Neural cell (in vitro differentiated cells): ENCODE data around the gene CEACAM3. TPM values are rescaled to one million over a fixed set of nuclear protein-coding genes. Genes with fewer than 3 reads are reported as not detected.

ENCODE experiments used
- H2AFZ ChIP-seq: fragments of 200-600, 300-800 bp; sonication (generic), shearing (Covaris generic); 2 replicates; pipeline ENCODE4 v1.6.0; 2014; ENCODE audit warnings: low read depth, mild to moderate bottlenecking, antibody characterized with exemption, low read length, moderate library complexity
- H3F3A ChIP-seq: fragments of 200-600 bp; shearing (Covaris generic); 2 replicates; pipeline ENCODE4 v1.6.1; 2016; ENCODE audit warnings: mild to moderate bottlenecking, moderate library complexity, mixed read lengths, antibody characterized with exemption, low read length; ENCODE audit not compliant: insufficient read depth, poor library complexity, severe bottlenecking
- H3K27ac ChIP-seq: fragments of 200-600, 300-800 bp; sonication (generic), shearing (Covaris generic); 2 replicates; pipeline ENCODE4 v1.5.1; 2014; ENCODE audit warnings: mild to moderate bottlenecking, low read length, moderate library complexity
- H3K27me3 ChIP-seq: fragments of 300-800, 200-600 bp; sonication (generic), shearing (Covaris generic); 2 replicates; pipeline ENCODE4 v1.6.0; 2014; ENCODE audit warnings: mild to moderate bottlenecking, low read depth, low read length, moderate library complexity; ENCODE audit not compliant: insufficient read depth
- H3K36me3 ChIP-seq: fragments of 300-800, 200-600 bp; sonication (generic), shearing (Covaris generic); 2 replicates; pipeline ENCODE4 v1.5.1; 2014; ENCODE audit warnings: mild to moderate bottlenecking, antibody characterized with exemption, low read length, moderate library complexity; ENCODE audit not compliant: insufficient read depth
- H3K4me2 ChIP-seq: fragments of 300-800, 200-600 bp; sonication (generic), shearing (Covaris generic); 2 replicates; pipeline ENCODE4 v1.6.0; 2014; ENCODE audit warnings: mild to moderate bottlenecking, low read length
- H3K4me3 ChIP-seq: fragments of 300-800, 200-600 bp; sonication (generic), shearing (Covaris generic); 2 replicates; pipeline ENCODE4 v1.5.1; 2014; ENCODE audit warnings: mild to moderate bottlenecking, low read length, moderate library complexity
- H3K79me2 ChIP-seq: fragments of 200-600 bp; shearing (Covaris generic); replicated peaks from 2 replicates; pipeline ENCODE4 v1.6.0; 2014; ENCODE audit warnings: mild to moderate bottlenecking, low read length, moderate library complexity; ENCODE audit not compliant: insufficient read depth
- H3K9ac ChIP-seq: fragments of 300-800, 200-600 bp; sonication (generic), shearing (Covaris generic); 2 replicates; pipeline ENCODE4 v1.6.1; 2016; ENCODE audit warnings: mild to moderate bottlenecking, low read length, mixed read lengths
- H3K9me2 ChIP-seq: fragments of 200-600 bp; shearing (Covaris generic); 2 replicates; pipeline ENCODE4 v1.6.1; 2016; ENCODE audit warnings: mild to moderate bottlenecking, low read length, mixed read lengths; ENCODE audit not compliant: insufficient read depth
- H3K9me3 ChIP-seq: fragments of 200-600, 300-800 bp; sonication (generic), shearing (Covaris generic); 2 replicates; pipeline ENCODE4 v1.6.1; 2016; ENCODE audit warnings: mild to moderate bottlenecking, mixed run types, low read length, moderate library complexity, mixed read lengths
- H4K20me1 ChIP-seq: fragments of 200-600 bp; shearing (Covaris generic); 2 replicates; pipeline ENCODE4 v1.6.1; 2016; ENCODE audit warnings: mild to moderate bottlenecking, mixed run types; ENCODE audit not compliant: insufficient read depth
- CTCF ChIP-seq: fragments of 450-650 bp; IDR thresholded peaks from 2 replicates; pipeline ENCODE4 v1.5.1; 2014; ENCODE audit warnings: antibody characterized with exemption, mild to moderate bottlenecking, moderate library complexity; ENCODE audit not compliant: poor library complexity, severe bottlenecking
- EP300 ChIP-seq: fragments of 450-650 bp; conservative IDR thresholded peaks from 2 replicates; pipeline ENCODE4 v1.6.1; 2014; ENCODE audit warnings: antibody characterized with exemption, mild to moderate bottlenecking, moderate library complexity; ENCODE audit not compliant: poor library complexity, severe bottlenecking
- EZH2 ChIP-seq: fragments of 200-600, 300-800 bp; shearing (Covaris generic), sonication (generic); IDR thresholded peaks from 2 replicates; pipeline ENCODE4 v1.6.1; 2014; ENCODE audit warnings: antibody characterized with exemption, low read length, borderline replicate concordance, mild to moderate bottlenecking; ENCODE audit not compliant: insufficient read depth, poor library complexity, severe bottlenecking
- MXI1 ChIP-seq: fragments of 450-650 bp; conservative IDR thresholded peaks from 2 replicates; pipeline ENCODE4 v1.6.1; 2014; ENCODE audit warnings: antibody characterized with exemption, mild to moderate bottlenecking; ENCODE audit not compliant: poor library complexity, severe bottlenecking
- POLR2AphosphoS5 ChIP-seq: IDR thresholded peaks from 2 replicates; pipeline ENCODE4 v1.6.1; 2012
- RAD21 ChIP-seq: fragments of 450-650 bp; conservative IDR thresholded peaks from 2 replicates; pipeline ENCODE4 v1.6.1; 2014; ENCODE audit warnings: antibody characterized with exemption, mild to moderate bottlenecking, moderate library complexity
- REST ChIP-seq: IDR thresholded peaks from 2 replicates; pipeline ENCODE4 v1.6.1; 2012; ENCODE audit warnings: borderline replicate concordance
- SMC3 ChIP-seq: fragments of 450-650 bp; conservative IDR thresholded peaks from 2 replicates; pipeline ENCODE4 v1.6.1; 2014; ENCODE audit warnings: antibody characterized with exemption, mild to moderate bottlenecking, moderate library complexity; ENCODE audit not compliant: poor library complexity
- TAF1 ChIP-seq: IDR thresholded peaks from 2 replicates; pipeline ENCODE4 v1.6.1; 2012; ENCODE audit warnings: low read depth
- polyA plus RNA-seq: library from polyadenylated mRNA; depleted of rRNA; stranded (reverse); fragments of >200 nt; gene quantifications from 2 replicates; pipeline ENCODE4 v1.2.3, GENCODE V29; 2014

Gene CEACAM3
- polyA plus RNA-seq, 1 donor from 2014 or later: not detected

DNA sequence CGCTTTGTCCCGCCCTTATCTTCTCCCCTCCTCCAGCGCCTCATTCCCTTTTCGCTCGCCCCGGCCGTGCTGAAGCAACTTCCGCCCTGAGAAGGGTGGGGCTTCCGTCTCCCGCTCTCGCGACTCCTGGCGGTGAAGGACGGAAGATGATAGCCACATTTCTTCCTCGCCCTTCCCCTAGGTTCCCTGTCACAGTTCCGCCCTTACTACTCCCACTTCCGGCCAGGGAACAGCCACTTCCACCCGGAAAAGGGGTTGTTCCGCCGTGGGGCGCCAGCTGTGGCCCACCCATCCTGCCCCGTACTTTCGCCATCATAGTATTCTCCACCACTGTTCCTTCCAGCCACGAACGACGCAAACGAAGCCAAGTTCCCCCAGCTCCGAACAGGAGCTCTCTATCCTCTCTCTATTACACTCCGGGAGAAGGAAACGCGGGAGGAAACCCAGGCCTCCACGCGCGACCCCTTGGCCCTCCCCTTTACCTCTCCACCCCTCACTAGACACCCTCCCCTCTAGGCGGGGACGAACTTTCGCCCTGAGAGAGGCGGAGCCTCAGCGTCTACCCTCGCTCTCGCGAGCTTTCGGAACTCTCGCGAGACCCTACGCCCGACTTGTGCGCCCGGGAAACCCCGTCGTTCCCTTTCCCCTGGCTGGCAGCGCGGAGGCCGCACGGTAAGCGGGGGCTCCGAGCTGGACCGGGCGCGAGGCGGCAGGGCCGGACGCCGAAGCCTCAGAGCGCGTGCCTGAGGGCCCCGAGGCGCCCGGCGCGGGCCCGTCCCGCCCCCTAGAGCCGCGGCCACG lies 63.4 kb downstream of the CEACAM3 start, which contains the start of gene RPS19:
Gene RPS19, plus strand, starts transcription at position 638 of the 801 bp plus-strand sequence. CDS start 520 bp downstream, outside the sequence.
- peak within 1 kb of the TSS; percentile 84 for H3K4me2 ChIP-seq
- peaks cover 4% of the 10 kb centered on the region for H3K36me3 ChIP-seq
- peak within 1 kb of the TSS; percentile 95 for H3K4me3 ChIP-seq
- H3K27me3 ChIP-seq: no peaks in the 10 kb centered on the region
- no peaks in the 10 kb centered on the region for H3K9me2 ChIP-seq
- peak; percentile 50 for TF ChIP-seq RAD21
- peak; percentile 61 for TF ChIP-seq SMC3
- peak; percentile 97 for TF ChIP-seq MXI1
- TF ChIP-seq CTCF: peak; percentile 88
- TF ChIP-seq EP300: peak; percentile 89
- peak; percentile 95 for TF ChIP-seq TAF1
- TF ChIP-seq REST: peak; percentile 77
- TF ChIP-seq POLR2AphosphoS5: peak; percentile 91
- TF ChIP-seq EZH2: no peak
- H3K9me3 ChIP-seq: no peaks in the 10 kb centered on the region
- H3K27ac ChIP-seq: peak within 1 kb of the TSS; percentile 98
- H2AFZ ChIP-seq: peak within 1 kb of the TSS; percentile 82
- peak within 1 kb of the TSS; percentile 89 for H3K9ac ChIP-seq
- peaks cover 32% of the 10 kb centered on the region for H3K79me2 ChIP-seq
- H4K20me1 ChIP-seq: no peaks in the 10 kb centered on the region
- peaks cover 2% of the 10 kb centered on the region for H3F3A ChIP-seq

- H3K9ac ChIP-seq: peak overlapping the region; percentile 89
- peak overlapping the region; percentile 84 for H3K4me2 ChIP-seq
- peaks cover 4% of the 10 kb centered on the region for H3K36me3 ChIP-seq
- H3K27me3 ChIP-seq: no peaks in the 10 kb centered on the region
- H2AFZ ChIP-seq: no peak overlapping the region
- H3K4me3 ChIP-seq: peak overlapping the region; percentile 95
- H4K20me1 ChIP-seq: no peaks in the 10 kb centered on the region
- no peaks in the 10 kb centered on the region for H3K9me3 ChIP-seq
- H3K9me2 ChIP-seq: no peaks in the 10 kb centered on the region
- no peak for TF ChIP-seq POLR2AphosphoS5
- peak; percentile 45 for TF ChIP-seq MXI1
- H3F3A ChIP-seq: peaks cover 2% of the 10 kb centered on the region
- peak overlapping the region; percentile 98 for H3K27ac ChIP-seq
- peaks cover 32% of the 10 kb centered on the region for H3K79me2 ChIP-seq
These were observed 64.2 kb downstream of the CEACAM3 start for GRCh38 chr19:41860419-41861115.

Other genes with a start within 250 kb of the CEACAM3 start
- 0.90 and 2.9 TPM in 2 replicates for gene CEACAM21, start 220.4 kb upstream of the CEACAM3 start, polyA plus RNA-seq
- not detected in 2 replicates for gene CEACAM4, start 169.5 kb upstream of the CEACAM3 start, polyA plus RNA-seq
- not detected in 2 replicates for gene CEACAM7, start 108.3 kb upstream of the CEACAM3 start, polyA plus RNA-seq
- not detected in 2 replicates for gene CEACAM5, start 88.0 kb upstream of the CEACAM3 start, polyA plus RNA-seq
- gene CEACAM6, start 41.1 kb upstream of the CEACAM3 start, polyA plus RNA-seq: not detected in 2 replicates
- not detected in 2 replicates for gene LYPD4, start 48.1 kb downstream of the CEACAM3 start, polyA plus RNA-seq
- gene DMRTC2, start 48.5 kb downstream of the CEACAM3 start, polyA plus RNA-seq: not detected in 2 replicates
- 783 and 1,001 TPM in 2 replicates for gene RPS19, start 63.7 kb downstream of the CEACAM3 start, polyA plus RNA-seq
- 0.40 TPM in 1 of 2 replicates, not detected in the other for gene CD79A, start 80.7 kb downstream of the CEACAM3 start, polyA plus RNA-seq
- gene ARHGEF1, start 86.6 kb downstream of the CEACAM3 start, polyA plus RNA-seq: 12.0 and 13.6 TPM in 2 replicates
- 0.31 and 0.52 TPM in 2 replicates for gene ERFL, start 131.9 kb downstream of the CEACAM3 start, polyA plus RNA-seq
- 279 and 290 TPM in 2 replicates for gene RABAC1, start 162.7 kb downstream of the CEACAM3 start, polyA plus RNA-seq
- 36.2 and 53.6 TPM in 2 replicates for gene ATP1A3, start 197.6 kb downstream of the CEACAM3 start, polyA plus RNA-seq